ENCODE data around the gene UBE2Q1.

UBE2Q1 gene

DNA sequence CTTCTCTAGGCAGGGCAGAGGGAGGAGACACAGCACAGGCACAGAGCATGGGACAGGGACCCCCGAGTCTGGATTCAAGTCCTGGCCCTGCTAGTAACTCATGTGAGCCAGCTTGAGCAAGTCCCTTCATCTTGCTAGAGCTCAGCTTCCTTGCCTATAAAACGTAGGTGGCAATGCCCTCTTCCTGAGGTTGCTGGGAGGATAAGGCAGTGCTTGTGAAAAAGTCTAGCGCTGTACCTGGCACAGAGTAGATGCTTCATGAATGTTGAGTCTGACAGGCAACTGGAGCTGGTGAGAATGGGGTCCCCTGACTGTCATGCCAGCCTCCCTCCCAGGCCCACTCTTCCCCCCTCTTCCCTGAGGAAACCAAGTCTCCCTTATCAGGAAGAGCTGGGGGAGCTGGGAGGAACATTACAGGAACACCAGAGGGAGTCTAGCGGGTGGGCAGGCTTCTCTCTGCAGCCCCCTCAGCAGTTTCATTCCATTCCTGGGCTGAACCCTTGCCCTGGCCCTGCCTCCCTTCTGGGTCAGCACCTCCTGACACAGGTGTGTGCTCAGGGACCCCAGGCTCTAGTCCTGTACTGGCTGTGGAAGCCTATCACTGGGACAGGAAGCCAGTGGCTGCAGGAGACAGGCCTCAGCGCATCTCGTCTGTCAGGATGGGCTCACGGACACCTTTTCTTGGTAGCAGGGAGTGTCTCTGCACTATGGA, 19.0 kb upstream of the UBE2Q1 start:
- no peak for DNase-seq (ENCODE audit: low read depth in 1 of 2, low spot score in 1 of 2)

DNA sequence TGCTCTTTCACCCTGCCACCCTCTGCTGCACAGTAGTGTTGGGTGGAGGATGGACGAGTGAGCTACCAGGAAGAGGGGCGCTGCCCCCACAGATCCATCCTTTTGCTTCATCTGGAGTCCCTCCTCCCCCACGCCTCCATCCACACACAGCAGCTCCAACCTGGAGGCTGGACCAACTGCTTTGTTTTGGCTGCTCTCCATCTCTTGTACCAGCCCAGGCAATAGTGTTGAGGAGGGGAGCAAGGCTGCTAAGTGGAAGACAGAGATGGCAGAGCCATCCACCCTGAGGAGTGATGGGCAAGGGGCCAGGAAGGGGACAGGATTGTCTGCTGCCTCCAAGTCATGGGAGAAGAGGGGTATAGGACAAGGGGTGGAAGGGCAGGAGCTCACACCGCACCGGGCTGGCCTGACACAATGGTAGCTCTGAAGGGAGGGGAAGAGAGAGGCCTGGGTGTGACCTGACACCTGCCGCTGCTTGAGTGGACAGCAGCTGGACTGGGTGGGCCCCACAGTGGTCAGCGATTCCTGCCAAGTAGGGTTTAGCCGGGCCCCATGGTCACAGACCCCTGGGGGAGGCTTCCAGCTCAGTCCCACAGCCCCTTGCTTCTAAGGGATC, 17.6 kb upstream of the UBE2Q1 start:
- DNase-seq (ENCODE audit: low read depth in 1 of 2, low spot score in 1 of 2): no peak

GRCh38 chr1:154575147-154575927, 16.9 kb upstream of the UBE2Q1 start:
- no peak for DNase-seq (ENCODE audit: low read depth in 1 of 2, low spot score in 1 of 2)

DNA sequence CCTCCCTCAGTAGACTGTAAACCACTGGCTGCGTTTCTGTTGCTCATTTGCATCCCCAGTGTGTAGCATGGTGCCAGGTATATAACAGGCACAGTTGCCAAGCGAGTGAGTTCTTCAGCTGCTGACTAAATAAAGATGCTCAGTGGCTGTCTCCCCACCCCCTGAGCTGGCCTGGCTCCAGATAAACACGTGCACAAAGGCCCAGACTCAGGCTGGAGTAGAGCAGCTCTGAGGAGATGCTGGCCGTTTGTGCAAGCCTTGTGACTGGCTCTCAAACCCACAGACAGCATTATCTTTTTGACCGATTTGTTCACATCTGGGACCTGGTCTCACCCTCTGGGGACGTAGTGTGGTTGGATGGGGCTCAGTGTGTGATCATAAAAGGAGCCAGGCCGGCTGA, 16.3 kb upstream of the UBE2Q1 start:
- DNase-seq (ENCODE audit: low read depth in 1 of 2, low spot score in 1 of 2): no peak

GRCh38 chr1:154573168-154573510, 14.7 kb upstream of the UBE2Q1 start:
- DNase-seq (ENCODE audit: low read depth in 1 of 2, low spot score in 1 of 2): no peak

DNA sequence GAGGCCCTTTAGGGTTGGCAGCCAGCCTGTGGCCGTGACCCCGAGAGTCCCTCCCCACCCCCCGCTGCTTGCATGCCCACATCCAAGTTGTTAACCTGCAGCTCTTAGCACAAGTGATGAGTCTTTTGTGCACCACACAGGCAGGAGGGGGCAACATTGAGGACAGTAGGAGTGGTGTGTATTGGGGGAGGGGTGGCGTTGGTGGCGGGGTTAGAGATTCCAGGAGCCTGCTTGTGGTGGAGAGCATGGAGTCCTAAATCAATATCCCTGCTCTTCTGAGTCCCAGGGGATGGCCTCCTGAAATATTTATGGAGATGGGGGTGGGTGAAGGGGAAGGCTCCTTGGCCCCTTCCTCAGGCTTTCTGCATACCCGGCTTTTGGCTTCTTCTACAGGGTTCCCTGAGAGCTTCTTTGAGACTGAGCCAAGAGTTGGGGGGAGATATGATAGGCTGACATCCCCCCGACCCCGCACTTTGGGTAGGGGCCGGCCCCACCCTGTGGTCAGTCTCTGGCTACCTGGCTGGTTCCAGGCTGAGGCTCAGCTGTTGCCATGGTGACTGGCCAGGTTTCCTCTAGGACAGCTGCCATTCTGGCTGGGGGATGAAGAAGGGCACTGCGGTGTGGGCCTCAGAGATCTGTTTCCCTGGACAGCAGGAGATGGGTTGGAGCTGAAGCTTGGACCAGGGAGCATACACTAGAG, 14.2 kb upstream of the UBE2Q1 start:
- DNase-seq (ENCODE audit: low read depth in 1 of 2, low spot score in 1 of 2): no peak

DNA sequence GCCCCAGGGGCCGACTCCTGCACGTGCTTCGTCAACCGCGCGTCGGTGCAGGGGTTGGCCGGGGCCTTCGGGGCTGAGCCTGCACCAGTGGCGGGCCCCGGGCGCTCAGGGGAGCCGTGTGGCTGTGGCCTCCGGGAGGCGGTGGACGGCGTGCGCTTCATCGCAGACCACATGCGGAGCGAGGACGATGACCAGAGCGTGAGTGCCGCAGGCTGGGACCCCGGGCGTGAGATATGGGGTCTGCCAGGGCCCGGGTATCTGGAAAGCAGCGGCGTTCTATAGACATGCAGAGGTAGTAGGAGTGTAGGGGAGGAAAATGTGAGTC, 13.5 kb upstream of the UBE2Q1 start:
- no peak for DNase-seq (ENCODE audit: low read depth in 1 of 2, low spot score in 1 of 2)

DNA sequence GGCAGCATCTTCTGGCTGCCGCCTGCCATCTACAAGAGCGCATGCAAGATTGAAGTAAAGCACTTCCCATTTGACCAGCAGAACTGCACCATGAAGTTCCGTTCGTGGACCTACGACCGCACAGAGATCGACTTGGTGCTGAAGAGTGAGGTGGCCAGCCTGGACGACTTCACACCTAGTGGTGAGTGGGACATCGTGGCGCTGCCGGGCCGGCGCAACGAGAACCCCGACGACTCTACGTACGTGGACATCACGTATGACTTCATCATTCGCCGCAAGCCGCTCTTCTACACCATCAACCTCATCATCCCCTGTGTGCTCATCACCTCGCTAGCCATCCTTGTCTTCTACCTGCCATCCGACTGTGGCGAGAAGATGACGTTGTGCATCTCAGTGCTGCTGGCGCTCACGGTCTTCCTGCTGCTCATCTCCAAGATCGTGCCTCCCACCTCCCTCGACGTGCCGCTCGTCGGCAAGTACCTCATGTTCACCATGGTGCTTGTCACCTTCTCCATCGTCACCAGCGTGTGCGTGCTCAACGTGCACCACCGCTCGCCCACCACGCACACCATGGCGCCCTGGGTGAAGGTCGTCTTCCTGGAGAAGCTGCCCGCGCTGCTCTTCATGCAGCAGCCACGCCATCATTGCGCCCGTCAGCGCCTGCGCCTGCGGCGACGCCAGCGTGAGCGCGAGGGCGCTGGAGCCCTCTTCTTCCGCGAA, 12.9 kb upstream of the UBE2Q1 start:
- DNase-seq (ENCODE audit: low read depth in 1 of 2, low spot score in 1 of 2): no peak

GRCh38 chr1:154568157-154568815, 9.8 kb upstream of the UBE2Q1 start:
- DNase-seq (ENCODE audit: low read depth in 1 of 2, low spot score in 1 of 2): no peak

DNA sequence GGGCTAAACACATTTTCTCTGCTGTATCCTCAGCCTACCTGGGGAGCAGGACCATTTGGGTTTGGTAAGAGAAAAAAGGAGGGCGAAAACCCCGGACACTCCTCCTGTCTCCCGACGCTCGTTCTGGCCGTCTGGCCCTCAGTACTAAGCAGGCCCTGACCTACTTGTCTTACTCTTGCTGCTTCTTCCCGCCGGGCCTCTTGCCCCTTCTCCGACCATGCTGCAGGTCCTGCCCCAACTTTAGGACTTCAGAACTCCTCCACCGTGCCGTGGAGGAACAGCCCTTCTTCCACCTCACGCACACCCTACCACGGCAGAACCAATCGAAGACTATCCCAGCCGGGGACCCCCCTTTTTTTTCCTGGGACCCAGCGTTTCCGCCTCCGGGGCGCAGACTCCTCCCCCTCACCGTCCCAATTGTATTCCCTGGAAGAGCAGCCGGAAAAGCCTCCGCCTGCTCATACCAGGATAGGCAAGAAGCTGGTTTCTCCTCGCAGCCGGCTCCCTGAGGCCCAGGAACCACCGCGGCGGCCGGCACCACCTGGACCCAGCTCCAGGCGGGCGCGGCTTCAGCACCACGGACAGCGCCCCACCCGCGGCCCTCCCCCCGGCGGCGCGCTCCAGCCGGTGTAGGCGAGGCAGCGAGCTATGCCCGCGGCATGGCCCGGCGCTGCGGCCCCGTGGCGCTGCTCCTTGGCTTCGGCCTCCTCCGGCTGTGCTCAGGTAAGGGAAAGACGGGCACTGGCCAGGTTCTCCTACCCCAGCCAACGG, 9.1 kb upstream of the UBE2Q1 start, which contains the start of gene CHRNB2:
Gene CHRNB2, plus strand, starts transcription at position 393 of the 771 bp plus-strand sequence. Its CDS starts 267 bp downstream, at position 660.
- DNase-seq (ENCODE audit: low read depth in 1 of 2, low spot score in 1 of 2): peak; percentile 52 to 59

DNA sequence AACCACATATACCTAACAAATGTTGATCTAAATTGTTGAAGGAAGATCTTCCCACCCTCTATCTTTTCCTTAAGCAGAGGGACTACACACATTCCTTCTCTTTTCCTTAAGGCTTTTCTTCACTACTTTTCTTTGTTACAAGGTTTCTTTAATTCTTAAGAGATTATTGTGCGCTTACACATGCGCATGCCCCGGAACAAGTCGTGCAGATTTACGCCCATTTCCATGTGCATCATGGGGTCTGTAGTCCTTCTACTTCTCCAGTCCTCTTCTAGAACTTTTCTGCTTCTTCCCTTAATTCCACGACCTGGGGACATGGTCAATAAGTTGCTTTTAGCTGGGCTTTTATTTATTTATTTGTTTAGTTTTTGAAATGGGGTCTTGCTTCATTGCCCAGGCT, 7.4 kb upstream of the UBE2Q1 start:
- DNase-seq (ENCODE audit: low read depth in 1 of 2, low spot score in 1 of 2): no peak

GRCh38 chr1:154559466-154560044, 1.1 kb upstream of the UBE2Q1 start:
- peak; percentile 55 to 71 for DNase-seq (ENCODE audit: low read depth in 1 of 2, low spot score in 1 of 2)

GRCh38 chr1:154558720-154559465, 431 bp upstream of the UBE2Q1 start:
- peak; percentile 98 to 99 for DNase-seq (ENCODE audit: low read depth in 1 of 2, low spot score in 1 of 2)

- DNase-seq (ENCODE audit: low read depth in 1 of 2, low spot score in 1 of 2): no peak
These were observed 1.1 kb downstream of the UBE2Q1 start for GRCh38 chr1:154557248-154557938.

DNA sequence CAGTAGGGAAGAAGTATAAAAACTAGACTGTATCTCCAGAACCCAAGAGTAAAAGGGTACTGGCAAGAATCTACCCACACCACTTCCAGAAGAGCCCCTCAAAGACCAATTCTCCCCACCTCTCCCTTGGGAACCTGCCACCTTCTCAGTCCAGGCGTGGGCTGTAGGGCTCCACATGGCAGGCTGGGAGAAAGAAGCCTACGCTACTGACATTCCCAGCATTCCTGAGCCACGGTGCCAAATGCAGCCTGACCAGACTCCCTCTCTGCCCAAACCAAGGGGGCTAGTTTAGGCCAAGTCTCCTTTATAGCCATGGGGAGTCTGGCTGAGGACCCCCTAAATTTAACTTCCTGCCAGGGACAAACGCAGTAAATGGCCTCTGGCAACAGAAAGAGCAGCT, 2.0 kb downstream of the UBE2Q1 start:
- DNase-seq (ENCODE audit: low read depth in 1 of 2, low spot score in 1 of 2): no peak

DNA sequence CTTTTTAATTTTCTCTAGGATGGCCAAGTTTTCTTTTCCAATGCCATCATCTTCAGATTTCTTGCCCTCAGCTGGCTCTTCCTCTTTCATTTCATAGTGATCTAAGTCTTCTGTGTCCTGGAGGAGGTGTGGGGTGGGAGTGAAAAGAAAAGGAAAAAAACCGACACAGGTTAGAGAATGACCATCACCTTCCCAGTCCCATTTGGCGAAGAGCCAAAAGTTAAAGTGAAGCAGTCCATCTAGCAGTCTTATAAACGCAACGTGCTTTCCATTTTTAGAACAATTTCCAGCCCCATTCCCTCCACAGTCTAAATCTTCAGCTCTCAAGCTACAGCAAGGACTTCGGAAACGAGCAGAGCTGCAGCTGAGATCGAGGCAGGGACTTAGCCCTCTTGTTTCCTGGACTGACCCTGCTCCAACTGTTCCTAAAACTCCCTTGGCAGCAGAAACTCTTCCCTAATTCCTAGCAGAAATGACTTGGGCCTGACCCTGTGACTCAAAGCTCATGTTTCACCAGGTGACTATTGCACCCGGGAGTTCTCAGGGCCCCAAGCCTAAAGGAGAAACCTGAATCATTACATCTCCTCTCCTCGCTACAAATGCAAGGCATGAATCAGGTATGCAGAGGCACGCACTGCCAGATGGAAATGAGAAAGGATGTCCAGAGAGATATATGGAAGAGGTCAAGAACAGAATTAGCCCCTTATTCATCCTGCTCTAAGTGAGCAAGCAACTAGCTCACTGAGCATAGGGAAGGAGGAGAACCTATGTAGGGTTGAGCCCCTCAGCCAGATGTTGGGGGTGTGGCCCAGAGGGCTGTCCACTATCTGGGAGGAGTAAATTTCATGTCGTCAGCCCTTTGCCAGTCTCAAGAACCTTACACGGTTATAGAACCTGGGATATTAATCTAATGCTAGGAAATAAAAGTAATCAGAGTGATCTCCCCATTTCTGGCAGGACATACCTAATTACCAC, 5.1 kb downstream of the UBE2Q1 start:
- DNase-seq (ENCODE audit: low read depth in 1 of 2, low spot score in 1 of 2): no peak

GRCh38 chr1:154552036-154552435, 6.4 kb downstream of the UBE2Q1 start:
- DNase-seq (ENCODE audit: low read depth in 1 of 2, low spot score in 1 of 2): no peak
